Measurements from ENCODE around the gene ADM2. TPM values are rescaled to one million over a fixed set of nuclear protein-coding genes. Genes with fewer than 3 reads are reported as not detected.
A peak's percentile ranks its signal among the peaks of the same experiment; 100 is the strongest.

ADM2 gene
- total RNA-seq, 1 experiment from 2014 or later, result 10.5 TPM

DNA sequence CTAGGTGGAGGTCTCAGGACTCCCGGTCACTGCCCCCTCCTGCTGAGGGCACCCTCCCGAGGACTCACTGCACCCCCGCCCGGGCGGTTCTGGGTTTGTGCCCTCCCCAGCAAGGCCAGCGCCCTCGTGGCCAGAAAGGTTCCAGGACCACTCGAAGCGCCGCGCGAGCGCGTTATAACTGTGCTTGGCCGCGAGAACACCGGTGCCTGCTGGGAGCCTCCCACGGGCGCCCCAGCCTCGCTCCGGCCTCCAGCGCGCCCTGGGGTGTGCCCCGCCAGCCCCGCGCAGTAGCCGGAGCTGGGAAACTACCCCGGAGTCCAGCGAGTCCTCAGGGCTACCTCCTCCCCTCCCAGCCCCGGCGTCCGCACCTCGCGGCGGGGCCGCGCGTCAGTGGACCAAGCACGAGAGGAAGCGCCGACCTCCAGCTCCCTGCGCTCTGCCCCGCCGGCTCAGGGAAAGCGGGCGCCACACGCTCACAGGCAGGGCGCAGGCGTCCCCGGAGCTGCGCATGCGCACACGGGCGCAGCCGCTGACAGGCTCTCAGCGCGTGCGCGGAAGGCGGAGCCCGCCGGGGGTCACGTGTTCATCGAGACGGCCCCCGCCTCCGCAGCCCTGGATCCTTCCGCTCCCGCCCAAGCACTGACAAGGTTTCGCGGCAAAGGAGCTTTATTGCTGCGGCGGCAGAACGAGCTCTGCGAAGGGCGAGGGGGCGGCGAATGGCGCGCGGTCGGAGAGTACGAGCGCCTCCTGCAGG is 43.9 kb downstream of the ADM2 start, which contains the start of gene SCO2:
SCO2 (minus strand) TSS at position 495 of the 754 bp plus-strand sequence. CDS start 1,187 bp downstream, outside the sequence.
- Histone ChIP-seq H4K20me1 (ENCODE audit: insufficient read depth) (peaks cover 24% of the 10 kb centered on the region), H3K9me3 (ENCODE audit: insufficient read depth, low read depth) (no peaks in the 10 kb centered on the region), H3K9me2 (ENCODE audit: insufficient read depth) (no peaks in the 10 kb centered on the region), H3K27me3 (ENCODE audit: insufficient read depth, low read depth) (no peaks in the 10 kb centered on the region), H3F3A (ENCODE audit: insufficient read depth, low read depth) (peaks cover 55% of the 10 kb centered on the region), H3K27ac (peak within 1 kb of the TSS; percentile 56), H2AFZ (peak within 1 kb of the TSS; percentile 85), H3K79me2 (ENCODE audit: low read depth) (peaks cover 23% of the 10 kb centered on the region), H3K36me3 (ENCODE audit: low read depth) (peaks cover 5% of the 10 kb centered on the region), H3K4me3 (peak within 1 kb of the TSS; percentile 96), H3K4me2 (peak within 1 kb of the TSS; percentile 94), H3K4me1 (replicated peaks; ENCODE audit: insufficient read depth) (peaks cover 23% of the 10 kb centered on the region)
- ChIA-PET POLR2A (ENCODE audit: unreplicated experiment) (interaction anchor here (0.6 to 1.4 kb wide), 6 partner anchors 13 to 594 kb away, joined by 3 to 27 read pairs (median 4); partner anchors contain the start of genes LMF2 and NCAPH2), CTCF (interaction anchor here (0.6 to 2.6 kb wide), 14 partner anchors 14 to 512 kb away, joined by 3 to 14 read pairs (median 4); partner anchors contain the start of genes LMF2 and SYCE3)
- no TSS peak for BruUV-seq (replicated peaks)
- TF ChIP-seq EZH2 (IDR thresholded peaks at IDR 0.05; ENCODE audit: low read depth), result no peak
- TF ChIP-seq, protein P1, sequence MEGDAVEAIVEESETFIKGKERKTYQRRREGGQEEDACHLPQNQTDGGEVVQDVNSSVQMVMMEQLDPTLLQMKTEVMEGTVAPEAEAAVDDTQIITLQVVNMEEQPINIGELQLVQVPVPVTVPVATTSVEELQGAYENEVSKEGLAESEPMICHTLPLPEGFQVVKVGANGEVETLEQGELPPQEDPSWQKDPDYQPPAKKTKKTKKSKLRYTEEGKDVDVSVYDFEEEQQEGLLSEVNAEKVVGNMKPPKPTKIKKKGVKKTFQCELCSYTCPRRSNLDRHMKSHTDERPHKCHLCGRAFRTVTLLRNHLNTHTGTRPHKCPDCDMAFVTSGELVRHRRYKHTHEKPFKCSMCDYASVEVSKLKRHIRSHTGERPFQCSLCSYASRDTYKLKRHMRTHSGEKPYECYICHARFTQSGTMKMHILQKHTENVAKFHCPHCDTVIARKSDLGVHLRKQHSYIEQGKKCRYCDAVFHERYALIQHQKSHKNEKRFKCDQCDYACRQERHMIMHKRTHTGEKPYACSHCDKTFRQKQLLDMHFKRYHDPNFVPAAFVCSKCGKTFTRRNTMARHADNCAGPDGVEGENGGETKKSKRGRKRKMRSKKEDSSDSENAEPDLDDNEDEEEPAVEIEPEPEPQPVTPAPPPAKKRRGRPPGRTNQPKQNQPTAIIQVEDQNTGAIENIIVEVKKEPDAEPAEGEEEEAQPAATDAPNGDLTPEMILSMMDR (conservative IDR thresholded peaks at IDR 0.05), result peak; percentile 31; the same call in 1 of the 2 replicates
- intact Hi-C loops (cut with micrococcal nuclease; ENCODE audit: unreplicated experiment), result loop anchor here (2.0 kb wide), 1 partner anchor 16 kb away; the partner anchor contains the start of gene NCAPH2
- peak; percentile 94 to 97 for DNase-seq

DNA sequence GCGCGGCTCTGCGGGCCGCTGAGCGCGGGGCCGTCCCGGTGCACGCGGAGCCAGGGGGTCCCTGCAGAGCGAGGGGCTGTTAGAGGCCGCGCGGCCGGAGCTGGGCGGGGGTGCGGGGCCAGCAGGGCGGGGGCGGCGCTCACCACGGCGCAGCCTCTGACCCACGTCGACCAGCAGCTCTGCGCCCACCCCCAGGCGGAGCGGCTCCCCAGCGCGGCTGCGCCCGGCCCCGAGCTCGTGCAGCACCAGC is 44.4 kb downstream of the ADM2 start:
- DNase-seq, result no peak
- Histone ChIP-seq H3K9me2 (ENCODE audit: insufficient read depth) (no peaks in the 10 kb centered on the region), H3K4me1 (replicated peaks; ENCODE audit: insufficient read depth) (peaks cover 23% of the 10 kb centered on the region), H3K36me3 (ENCODE audit: low read depth) (peaks cover 5% of the 10 kb centered on the region), H3K9me3 (ENCODE audit: insufficient read depth, low read depth) (no peaks in the 10 kb centered on the region), H3K27me3 (ENCODE audit: insufficient read depth, low read depth) (no peaks in the 10 kb centered on the region), H3K4me3 (peak overlapping the region; percentile 96), H3K79me2 (ENCODE audit: low read depth) (peaks cover 23% of the 10 kb centered on the region), H3F3A (ENCODE audit: insufficient read depth, low read depth) (peaks cover 59% of the 10 kb centered on the region), H2AFZ (peak overlapping the region; percentile 85), H3K4me2 (peak overlapping the region; percentile 94), H4K20me1 (ENCODE audit: insufficient read depth) (peaks cover 24% of the 10 kb centered on the region), H3K27ac (peak overlapping the region; percentile 56)
- CTCF ChIA-PET, result interaction anchor here (0.6 to 2.6 kb wide), 14 partner anchors 13 to 512 kb away, joined by 3 to 14 read pairs (median 4); partner anchors contain the start of genes LMF2 and SYCE3
- POLR2A ChIA-PET (ENCODE audit: unreplicated experiment), result interaction anchor here (0.6 to 1.4 kb wide), 7 partner anchors 12 to 595 kb away, joined by 3 to 27 read pairs (median 4); partner anchors contain the start of genes LMF2 and NCAPH2
- BruUV-seq (replicated peaks), result no TSS peak
- intact Hi-C loops (cut with micrococcal nuclease; ENCODE audit: unreplicated experiment), result loop anchor here (2.0 kb wide), 3 partner anchors 17 to 95 kb away; partner anchors contain the start of genes CHKB and NCAPH2
- TF ChIP-seq EZH2 (IDR thresholded peaks at IDR 0.05; ENCODE audit: low read depth), result no peak
- TF ChIP-seq, protein P1 (conservative IDR thresholded peaks at IDR 0.05), result no peak

DNA sequence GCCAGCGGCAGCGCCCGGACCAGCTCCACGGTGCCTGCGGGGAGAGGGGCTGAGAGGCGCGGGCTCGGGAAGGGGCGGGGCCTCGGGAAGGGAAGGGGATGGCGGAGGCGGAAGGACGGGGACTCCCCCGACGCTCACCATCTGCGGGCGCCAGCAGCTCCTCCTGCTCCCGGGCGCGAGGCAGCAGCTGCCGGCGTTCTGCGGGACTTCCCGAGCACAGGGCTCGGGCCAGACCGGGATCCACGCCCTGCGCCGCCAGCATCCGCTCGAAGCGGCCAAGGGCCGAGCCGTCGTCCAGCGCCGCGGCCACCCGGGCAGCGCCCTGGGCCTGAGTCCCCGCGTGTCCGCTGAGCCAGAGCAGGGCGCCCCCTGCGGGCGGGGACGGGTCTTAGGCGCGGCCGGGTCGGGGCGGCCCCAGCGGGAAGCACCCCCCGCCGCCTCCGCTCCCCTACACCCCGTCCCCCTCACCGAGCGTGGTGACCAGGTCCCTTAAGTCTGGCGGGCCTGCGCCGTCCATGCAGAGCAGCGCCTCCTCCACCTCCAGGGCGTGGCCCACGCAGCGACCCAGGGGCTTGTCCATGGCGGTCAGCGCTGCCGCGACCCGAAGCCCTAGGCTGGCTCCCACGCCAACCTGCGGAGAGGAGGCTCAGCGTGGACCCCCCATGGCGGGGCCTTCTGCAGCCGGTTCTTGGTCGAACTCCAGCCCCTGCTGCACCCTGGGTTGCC is 44.9 kb downstream of the ADM2 start:
- intact Hi-C loops (cut with micrococcal nuclease; ENCODE audit: unreplicated experiment), result loop anchor here (2.0 kb wide), 2 partner anchors 57 to 95 kb away; partner anchors contain the start of gene CHKB
- peak overlapping the region; percentile 94 for H3K4me2 ChIP-seq
- peaks cover 23% of the 10 kb centered on the region for H3K79me2 ChIP-seq (ENCODE audit: low read depth)
- peaks cover 24% of the 10 kb centered on the region for H4K20me1 ChIP-seq (ENCODE audit: insufficient read depth)
- H2AFZ ChIP-seq, result peak overlapping the region; percentile 85
- no peaks in the 10 kb centered on the region for H3K9me3 ChIP-seq (ENCODE audit: insufficient read depth, low read depth)
- TF ChIP-seq, protein P1 (conservative IDR thresholded peaks at IDR 0.05), result peak; percentile 87
- TF ChIP-seq EZH2 (IDR thresholded peaks at IDR 0.05; ENCODE audit: low read depth), result no peak
- no TSS peak for BruUV-seq (replicated peaks)
- peak overlapping the region; percentile 96 for H3K4me3 ChIP-seq
- H3K9me2 ChIP-seq (ENCODE audit: insufficient read depth), result no peaks in the 10 kb centered on the region
- H3K4me1 ChIP-seq (replicated peaks; ENCODE audit: insufficient read depth), result peaks cover 23% of the 10 kb centered on the region
- H3F3A ChIP-seq (ENCODE audit: insufficient read depth, low read depth), result peaks cover 62% of the 10 kb centered on the region
- peaks cover 5% of the 10 kb centered on the region for H3K36me3 ChIP-seq (ENCODE audit: low read depth)
- ChIA-PET CTCF (interaction anchor here (0.6 to 2.6 kb wide), 12 partner anchors 13 to 377 kb away, joined by 3 to 14 read pairs (median 4); partner anchors contain the start of genes LMF2 and SYCE3), POLR2A (ENCODE audit: unreplicated experiment) (interaction anchor here (0.6 to 1.4 kb wide), 6 partner anchors 12 to 174 kb away, joined by 3 to 27 read pairs (median 4); partner anchors contain the start of genes LMF2 and NCAPH2)
- DNase-seq, result peak; percentile 62 to 76
- H3K27me3 ChIP-seq (ENCODE audit: insufficient read depth, low read depth), result no peaks in the 10 kb centered on the region
- H3K27ac ChIP-seq, result peak overlapping the region; percentile 56
